HCT116 (cell line): ENCODE measurements around the gene TNNT2.

Source experiments
- CTCF ChIP-seq, 3 experiments: fragments of 200-600 bp in 1 of 3; sonication (generic) in 1 of 3; IDR thresholded peaks in 2 of 3; conservative IDR thresholded peaks in 1 of 3; 2 replicates each; pipeline ENCODE4 v1.5.1; 2012 to 2017; ENCODE audit warnings: low read depth in 2 of 3, low read length in 2 of 3, antibody characterized with exemption in 1 of 3, borderline replicate concordance in 1 of 3, control low read depth in 1 of 3, mild to moderate bottlenecking in 1 of 3, mixed read lengths in 1 of 3, mixed run types in 1 of 3, moderate library complexity in 1 of 3; ENCODE audit not compliant: insufficient read depth in 1 of 3
- EZH2 ChIP-seq: fragments of 200-600 bp; sonication (generic); IDR thresholded peaks from 2 replicates; pipeline ENCODE4 v1.6.1; 2017; ENCODE audit warnings: antibody characterized with exemption, mixed run types
- EZH2phosphoT487 ChIP-seq: fragments of 200-600 bp; IDR thresholded peaks from 2 replicates; pipeline ENCODE4 v1.6.1; 2018; ENCODE audit warnings: antibody characterized with exemption, borderline replicate concordance
- JUND ChIP-seq: IDR thresholded peaks from 2 replicates; pipeline ENCODE4 v1.6.1; 2012
- MAX ChIP-seq: IDR thresholded peaks from 2 replicates; pipeline ENCODE4 v1.6.1; 2012
- POLR2A ChIP-seq: IDR thresholded peaks from 2 replicates; pipeline ENCODE4 v1.7.0; 2011; ENCODE audit warnings: borderline replicate concordance; ENCODE audit not compliant: insufficient read depth, insufficient read length; ENCODE audit errors: extremely low read depth
- RAD21 ChIP-seq: IDR thresholded peaks from 2 replicates; pipeline ENCODE4 v1.6.1; 2012; ENCODE audit warnings: low read depth, mild to moderate bottlenecking
- YY1 ChIP-seq: IDR thresholded peaks from 2 replicates; pipeline ENCODE4 v1.6.1; 2011; ENCODE audit warnings: low read length, low read depth, moderate library complexity, mild to moderate bottlenecking; ENCODE audit not compliant: insufficient replicate concordance; ENCODE audit errors: extremely low read depth

- TF ChIP-seq CTCF (IDR thresholded peaks at IDR 0.05 in 2 of 3, conservative IDR thresholded peaks at IDR 0.05 in 1 of 3; ENCODE audit: borderline replicate concordance in 1 of 3, insufficient read depth in 1 of 3, low read depth in 2 of 3, low read length in 2 of 3) = no peak
- no peak for TF ChIP-seq POLR2A
- TF ChIP-seq JUND = no peak
- TF ChIP-seq EZH2 = no peak
- TF ChIP-seq YY1 = no peak
- no peak for TF ChIP-seq MAX
- no peak for TF ChIP-seq EZH2phosphoT487
- no peak for TF ChIP-seq RAD21
Measured at GRCh38 chr1:201364808-201365105, 12.7 kb downstream of the TNNT2 start.
